ENCODE data around the gene XRCC1. TPM values are rescaled to one million over a fixed set of nuclear protein-coding genes. Genes with fewer than 3 reads are reported as not detected.

XRCC1 gene, protein sequence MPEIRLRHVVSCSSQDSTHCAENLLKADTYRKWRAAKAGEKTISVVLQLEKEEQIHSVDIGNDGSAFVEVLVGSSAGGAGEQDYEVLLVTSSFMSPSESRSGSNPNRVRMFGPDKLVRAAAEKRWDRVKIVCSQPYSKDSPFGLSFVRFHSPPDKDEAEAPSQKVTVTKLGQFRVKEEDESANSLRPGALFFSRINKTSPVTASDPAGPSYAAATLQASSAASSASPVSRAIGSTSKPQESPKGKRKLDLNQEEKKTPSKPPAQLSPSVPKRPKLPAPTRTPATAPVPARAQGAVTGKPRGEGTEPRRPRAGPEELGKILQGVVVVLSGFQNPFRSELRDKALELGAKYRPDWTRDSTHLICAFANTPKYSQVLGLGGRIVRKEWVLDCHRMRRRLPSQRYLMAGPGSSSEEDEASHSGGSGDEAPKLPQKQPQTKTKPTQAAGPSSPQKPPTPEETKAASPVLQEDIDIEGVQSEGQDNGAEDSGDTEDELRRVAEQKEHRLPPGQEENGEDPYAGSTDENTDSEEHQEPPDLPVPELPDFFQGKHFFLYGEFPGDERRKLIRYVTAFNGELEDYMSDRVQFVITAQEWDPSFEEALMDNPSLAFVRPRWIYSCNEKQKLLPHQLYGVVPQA
- 55.8 and 56.8 TPM in 2 replicates for total RNA-seq (2022)
- Bru-seq, nascent RNA: percentile 70 among the genes with signal in this experiment
- BruChase-seq, experiment 1, labeled RNA remaining after a 6-hour chase: percentile 85 among the genes with signal in this experiment
- BruChase-seq, experiment 2, labeled RNA remaining after a 2-hour chase: percentile 78 among the genes with signal in this experiment
- long read RNA-seq, transcript XRCC1-201 (17 exons, 2,802 nt): major isoform, 43 of 62 reads
- long read RNA-seq, partial matches to known transcripts: 12 of 62 reads
- long read RNA-seq, other reads (novel, unspliced or antisense): 7 of 62 reads

DNA sequence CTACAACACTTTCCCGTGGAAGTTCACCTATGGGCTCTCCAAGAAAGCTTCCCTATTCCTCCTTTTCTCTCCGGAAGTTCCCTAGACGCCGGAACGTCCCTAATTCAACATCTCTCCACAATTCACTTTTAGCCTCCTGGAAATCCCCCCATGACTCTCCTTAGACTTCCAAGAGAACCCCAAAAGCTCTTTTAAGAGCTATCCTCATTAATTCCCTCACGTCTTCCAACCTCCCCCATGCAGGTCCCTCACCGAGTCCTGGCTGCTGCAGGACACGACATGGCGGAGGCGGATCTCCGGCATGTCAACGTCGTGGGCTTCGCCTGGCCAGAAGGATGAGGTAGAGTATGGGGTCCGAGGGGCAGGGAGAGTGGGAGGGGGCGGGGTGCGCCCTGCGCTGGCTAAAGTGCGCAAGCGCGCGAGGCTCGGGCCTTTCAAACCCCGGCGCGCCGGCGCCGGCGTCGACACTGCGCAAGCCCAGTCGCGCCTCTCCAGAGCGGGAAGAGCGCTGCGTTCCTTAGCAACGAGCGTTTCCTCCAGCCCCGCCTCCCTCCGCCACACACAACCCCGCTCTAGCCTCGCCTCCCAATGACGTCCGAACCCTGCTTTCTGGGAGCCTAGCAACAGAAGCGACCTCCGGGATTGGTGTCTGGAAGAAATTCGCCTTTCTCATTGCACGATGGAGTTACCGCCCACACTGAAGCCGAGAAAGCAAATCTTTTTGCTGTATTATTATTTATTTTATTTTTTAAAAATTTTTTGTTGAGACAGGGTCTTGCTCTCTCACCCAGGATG, at the start of gene XRCC1, which contains the start of gene PINLYP:
Gene XRCC1, minus strand, starts transcription at position 372 of the 795 bp plus-strand sequence. Its CDS starts 69 bp downstream, at position 303.
Gene PINLYP, plus strand, starts transcription at position 646 of the 795 bp plus-strand sequence. CDS start 1,391 bp downstream, outside the sequence.
- TF ChIP-seq, protein P1, sequence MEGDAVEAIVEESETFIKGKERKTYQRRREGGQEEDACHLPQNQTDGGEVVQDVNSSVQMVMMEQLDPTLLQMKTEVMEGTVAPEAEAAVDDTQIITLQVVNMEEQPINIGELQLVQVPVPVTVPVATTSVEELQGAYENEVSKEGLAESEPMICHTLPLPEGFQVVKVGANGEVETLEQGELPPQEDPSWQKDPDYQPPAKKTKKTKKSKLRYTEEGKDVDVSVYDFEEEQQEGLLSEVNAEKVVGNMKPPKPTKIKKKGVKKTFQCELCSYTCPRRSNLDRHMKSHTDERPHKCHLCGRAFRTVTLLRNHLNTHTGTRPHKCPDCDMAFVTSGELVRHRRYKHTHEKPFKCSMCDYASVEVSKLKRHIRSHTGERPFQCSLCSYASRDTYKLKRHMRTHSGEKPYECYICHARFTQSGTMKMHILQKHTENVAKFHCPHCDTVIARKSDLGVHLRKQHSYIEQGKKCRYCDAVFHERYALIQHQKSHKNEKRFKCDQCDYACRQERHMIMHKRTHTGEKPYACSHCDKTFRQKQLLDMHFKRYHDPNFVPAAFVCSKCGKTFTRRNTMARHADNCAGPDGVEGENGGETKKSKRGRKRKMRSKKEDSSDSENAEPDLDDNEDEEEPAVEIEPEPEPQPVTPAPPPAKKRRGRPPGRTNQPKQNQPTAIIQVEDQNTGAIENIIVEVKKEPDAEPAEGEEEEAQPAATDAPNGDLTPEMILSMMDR (IDR thresholded peaks at IDR 0.05; ENCODE audit: unreplicated experiment): no peak
- DNase-seq: peak; percentile 98
- intact Hi-C loops (cut with micrococcal nuclease; ENCODE audit: unreplicated experiment): no loop called here
- Mint-ChIP-seq H3K4me3 (ENCODE audit: low read depth, unreplicated experiment) (peak within 1 kb of the TSS; percentile 98), H3K4me1 (ENCODE audit: low read depth, unreplicated experiment) (no peaks in the 10 kb centered on the region), H3K36me3 (ENCODE audit: insufficient read depth, unreplicated experiment) (peaks cover 17% of the 10 kb centered on the region), H3K27ac (ENCODE audit: unreplicated experiment) (peak within 1 kb of the TSS; percentile 95), H3K9me3 (ENCODE audit: low read depth, unreplicated experiment) (no peaks in the 10 kb centered on the region), H3K27me3 (ENCODE audit: unreplicated experiment) (peaks cover 14% of the 10 kb centered on the region)
- CTCF ChIA-PET: interaction anchor here (0.7 kb wide), 1 partner anchor 21 kb away, joined by 3 read pairs; the partner anchor contains the start of genes IRGQ and ZNF576
- BruUV-seq (replicated peaks): no TSS peak

DNA sequence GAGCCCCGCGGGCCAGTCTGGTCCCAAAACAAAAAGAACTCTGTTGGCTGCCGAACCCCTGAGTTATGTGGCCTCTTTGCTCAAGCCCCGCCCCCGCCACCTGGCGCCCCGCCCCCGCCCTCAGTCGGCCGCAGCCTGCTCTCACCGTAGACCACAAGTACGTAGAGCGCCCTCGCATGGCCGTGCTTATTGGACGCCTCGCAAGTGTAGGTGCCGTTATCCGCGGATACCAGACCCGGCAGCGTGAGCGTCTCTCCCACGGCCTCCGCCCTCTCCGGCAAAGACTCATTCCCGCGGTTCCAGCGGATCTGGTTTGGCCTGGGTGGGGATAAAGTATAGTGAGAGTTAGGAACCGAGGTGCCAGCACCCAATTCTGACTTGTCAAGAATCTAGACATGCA, 49.6 kb upstream of the XRCC1 start:
- Mint-ChIP-seq H3K4me3 (ENCODE audit: low read depth, unreplicated experiment) (no peak overlapping the region), H3K4me1 (ENCODE audit: low read depth, unreplicated experiment) (peaks cover 8% of the 10 kb centered on the region)

DNA sequence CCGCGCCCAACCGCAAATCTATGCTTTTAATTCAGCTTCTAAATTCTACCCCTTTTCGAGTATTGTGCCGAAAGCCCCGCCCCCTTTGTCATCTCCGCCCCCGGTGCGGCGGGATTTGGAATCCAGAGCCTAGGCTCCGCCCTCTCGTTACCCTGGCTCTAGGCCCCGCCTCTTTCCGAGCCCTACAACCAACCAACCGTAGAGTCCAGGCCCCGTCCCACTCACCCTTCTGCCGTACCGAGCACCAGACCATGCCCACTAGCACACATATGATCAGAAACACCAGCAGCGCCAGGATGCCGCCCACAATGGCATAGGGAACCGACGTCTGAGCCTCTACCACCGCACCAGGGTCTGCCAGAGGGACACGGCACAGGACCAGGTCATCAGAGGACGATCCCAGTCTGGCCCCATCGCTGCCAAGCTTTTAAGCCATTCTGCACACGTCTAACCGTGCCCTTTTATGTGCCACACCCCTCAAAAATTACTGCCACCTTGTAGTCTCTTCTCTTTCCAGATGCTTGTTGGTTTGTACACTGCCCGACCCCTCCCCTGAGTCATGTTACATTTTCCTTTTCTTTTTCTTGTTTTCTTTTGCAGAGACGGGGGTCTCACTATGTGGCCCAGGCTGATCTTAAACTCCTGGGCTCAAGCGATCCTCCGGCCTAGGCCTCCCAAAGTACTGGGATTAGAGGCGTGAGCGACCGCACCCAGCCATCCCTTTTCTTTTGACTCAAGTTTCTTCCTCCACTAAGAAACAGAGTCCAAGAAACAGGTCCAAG, 48.8 kb upstream of the XRCC1 start:
- Mint-ChIP-seq H3K36me3 (ENCODE audit: insufficient read depth, unreplicated experiment) (peaks cover 29% of the 10 kb centered on the region), H3K4me3 (ENCODE audit: low read depth, unreplicated experiment) (no peak overlapping the region), H3K9me3 (ENCODE audit: low read depth, unreplicated experiment) (no peaks in the 10 kb centered on the region), H3K27me3 (ENCODE audit: unreplicated experiment) (no peaks in the 10 kb centered on the region), H3K4me1 (ENCODE audit: low read depth, unreplicated experiment) (peaks cover 13% of the 10 kb centered on the region), H3K27ac (ENCODE audit: unreplicated experiment) (no peak overlapping the region)
- no TSS peak for BruUV-seq (replicated peaks)
- intact Hi-C loops (cut with micrococcal nuclease; ENCODE audit: unreplicated experiment): no loop called here
- DNase-seq: no peak
- TF ChIP-seq, protein P1 (IDR thresholded peaks at IDR 0.05; ENCODE audit: unreplicated experiment): no peak
- CTCF ChIA-PET: interaction anchor here (0.6 kb wide), 1 partner anchor 1118 kb away, joined by 3 read pairs; no protein-coding TSS in a partner anchor

More for the DNA sequence above, 49.6 kb upstream of the XRCC1 start:
- H3K27me3 Mint-ChIP-seq (ENCODE audit: unreplicated experiment): no peaks in the 10 kb centered on the region
- CTCF ChIA-PET: no interaction called here
- TF ChIP-seq, protein P1 (IDR thresholded peaks at IDR 0.05; ENCODE audit: unreplicated experiment): no peak
- intact Hi-C loops (cut with micrococcal nuclease; ENCODE audit: unreplicated experiment): no loop called here
- peaks cover 21% of the 10 kb centered on the region for H3K36me3 Mint-ChIP-seq (ENCODE audit: insufficient read depth, unreplicated experiment)
- DNase-seq: no peak
- no peaks in the 10 kb centered on the region for H3K9me3 Mint-ChIP-seq (ENCODE audit: low read depth, unreplicated experiment)
- no TSS peak for BruUV-seq (replicated peaks)
- H3K27ac Mint-ChIP-seq (ENCODE audit: unreplicated experiment): no peak overlapping the region
